WERI-Rb-1 (cell line): ENCODE data around the gene SERTM1.

Experiments used
- DNase-seq: peaks from one replicate; pipeline ENCODE4 v3.0.0-alpha.2; 2020
- H3K27ac ChIP-seq: fragments of 250-450 bp; sonication (Bioruptor Pico); 2 replicates; pipeline ENCODE4 v1.5.1; 2020; ENCODE audit warnings: mild to moderate bottlenecking, moderate library complexity
- H3K27me3 ChIP-seq: fragments of 250-450 bp; sonication (Bioruptor Pico); 2 replicates; pipeline ENCODE4 v1.5.1; 2021; ENCODE audit warnings: mild to moderate bottlenecking, low read depth, moderate library complexity; ENCODE audit not compliant: insufficient read depth, severe bottlenecking
- H3K36me3 ChIP-seq: fragments of 250-450 bp; sonication (Bioruptor Pico); 2 replicates; pipeline ENCODE4 v1.5.1; 2020; ENCODE audit warnings: mild to moderate bottlenecking, moderate library complexity
- H3K4me3 ChIP-seq: 2 replicates; pipeline ENCODE4 v1.5.1; 2011; ENCODE audit warnings: low read depth, mild to moderate bottlenecking, control low read depth, low read length
- H3K9me3 ChIP-seq: fragments of 250-450 bp; sonication (Bioruptor Pico); 2 replicates; pipeline ENCODE4 v1.5.1; 2021; ENCODE audit warnings: mild to moderate bottlenecking, moderate library complexity; ENCODE audit not compliant: severe bottlenecking
- TF ChIP-seq, protein P1 (sequence below): IDR thresholded peaks from 2 replicates; pipeline ENCODE4 v1.5.1; 2011; ENCODE audit warnings: low read depth, mild to moderate bottlenecking, control low read depth, inconsistent platforms, low read length

The SERTM1 gene

GRCh38 chr13:36674337-36675212 lies 755 bp downstream of the SERTM1 start:
- Histone ChIP-seq H3K36me3 (no peaks in the 10 kb centered on the region), H3K27me3 (no peaks in the 10 kb centered on the region), H3K9me3 (no peaks in the 10 kb centered on the region), H3K4me3 (peak overlapping the region; percentile 59), H3K27ac (no peak overlapping the region)
- TF ChIP-seq, protein P1, sequence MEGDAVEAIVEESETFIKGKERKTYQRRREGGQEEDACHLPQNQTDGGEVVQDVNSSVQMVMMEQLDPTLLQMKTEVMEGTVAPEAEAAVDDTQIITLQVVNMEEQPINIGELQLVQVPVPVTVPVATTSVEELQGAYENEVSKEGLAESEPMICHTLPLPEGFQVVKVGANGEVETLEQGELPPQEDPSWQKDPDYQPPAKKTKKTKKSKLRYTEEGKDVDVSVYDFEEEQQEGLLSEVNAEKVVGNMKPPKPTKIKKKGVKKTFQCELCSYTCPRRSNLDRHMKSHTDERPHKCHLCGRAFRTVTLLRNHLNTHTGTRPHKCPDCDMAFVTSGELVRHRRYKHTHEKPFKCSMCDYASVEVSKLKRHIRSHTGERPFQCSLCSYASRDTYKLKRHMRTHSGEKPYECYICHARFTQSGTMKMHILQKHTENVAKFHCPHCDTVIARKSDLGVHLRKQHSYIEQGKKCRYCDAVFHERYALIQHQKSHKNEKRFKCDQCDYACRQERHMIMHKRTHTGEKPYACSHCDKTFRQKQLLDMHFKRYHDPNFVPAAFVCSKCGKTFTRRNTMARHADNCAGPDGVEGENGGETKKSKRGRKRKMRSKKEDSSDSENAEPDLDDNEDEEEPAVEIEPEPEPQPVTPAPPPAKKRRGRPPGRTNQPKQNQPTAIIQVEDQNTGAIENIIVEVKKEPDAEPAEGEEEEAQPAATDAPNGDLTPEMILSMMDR: no peak
- DNase-seq: no peak

- DNase-seq: no peak
- H3K27ac ChIP-seq: no peak overlapping the region
- TF ChIP-seq, protein P1: no peak
- H3K9me3 ChIP-seq: no peaks in the 10 kb centered on the region
- no peaks in the 10 kb centered on the region for H3K36me3 ChIP-seq
- no peaks in the 10 kb centered on the region for H3K27me3 ChIP-seq
- H3K4me3 ChIP-seq: no peak overlapping the region
Measured at GRCh38 chr13:36675213-36675536, 1.4 kb downstream of the SERTM1 start.

- no peak overlapping the region for H3K4me3 ChIP-seq
- no peaks in the 10 kb centered on the region for H3K36me3 ChIP-seq
- no peak overlapping the region for H3K27ac ChIP-seq
- no peaks in the 10 kb centered on the region for H3K9me3 ChIP-seq
- DNase-seq: no peak
- TF ChIP-seq, protein P1: no peak
- H3K27me3 ChIP-seq: no peaks in the 10 kb centered on the region
Measured at GRCh38 chr13:36680913-36681312, 7.1 kb downstream of the SERTM1 start.

DNA sequence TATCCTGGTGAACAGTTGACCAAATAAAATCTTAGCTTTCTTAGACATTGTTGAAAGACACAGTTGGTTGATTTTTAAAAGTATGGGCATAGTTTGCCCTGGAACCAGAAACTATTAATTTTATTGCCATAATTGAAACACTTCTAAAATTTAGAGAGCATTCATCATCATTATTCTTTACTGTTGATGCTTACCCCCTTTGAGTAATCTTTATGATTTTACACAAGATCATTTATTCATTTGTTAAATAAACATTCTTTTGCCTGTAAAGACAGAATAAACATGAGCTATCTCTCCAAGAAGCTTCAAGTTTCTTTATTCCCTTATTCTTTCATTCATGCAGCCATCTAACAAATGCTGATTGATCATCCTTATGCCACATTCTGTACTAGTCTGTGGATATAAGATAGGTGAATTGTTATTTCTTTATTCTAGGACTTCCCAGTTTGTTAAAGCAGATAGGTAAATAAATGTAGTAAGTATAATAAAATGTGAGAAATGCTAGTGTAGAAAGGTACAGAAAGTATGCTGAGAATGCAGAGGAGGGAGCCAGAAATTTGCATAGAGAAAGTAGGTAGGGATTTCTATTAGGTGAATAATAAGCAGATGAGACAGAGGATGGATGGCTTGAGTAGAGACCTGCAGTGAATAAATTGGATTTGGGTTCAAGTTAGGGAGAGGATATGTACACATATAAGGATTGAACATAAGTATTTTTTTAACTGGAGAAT lies 8.2 kb downstream of the SERTM1 start:
- H3K27me3 ChIP-seq: no peaks in the 10 kb centered on the region
- no peak overlapping the region for H3K4me3 ChIP-seq
- TF ChIP-seq, protein P1: no peak
- no peak overlapping the region for H3K27ac ChIP-seq
- H3K36me3 ChIP-seq: no peaks in the 10 kb centered on the region
- H3K9me3 ChIP-seq: no peaks in the 10 kb centered on the region
- DNase-seq: no peak

- DNase-seq: no peak
- Histone ChIP-seq H3K4me3 (no peak overlapping the region), H3K36me3 (no peaks in the 10 kb centered on the region), H3K27me3 (no peaks in the 10 kb centered on the region), H3K9me3 (no peaks in the 10 kb centered on the region), H3K27ac (no peak overlapping the region)
- TF ChIP-seq, protein P1: no peak
Measured at GRCh38 chr13:36683701-36684100, 9.9 kb downstream of the SERTM1 start.
